T-cell (primary cell): Measurements from ENCODE around the gene ASPHD2. TPM values are rescaled to one million over a fixed set of nuclear protein-coding genes. Genes with fewer than 3 reads are reported as not detected.

Experiments used
- ATAC-seq, 4 experiments: fragments of 200-7000 bp in 3 of 4; fragments of 150-1000 bp in 1 of 4; cut with Tn5 transposase; replicated peaks in 1 of 4; 1 replicate in 3 of 4; 2 replicates in 1 of 4; pipeline ENCODE4 v1.10.0; 2021; ENCODE audit warnings: moderate library complexity in 3 of 4, mild to moderate bottlenecking in 2 of 4, moderate number of reproducible peaks in 1 of 4
- CTCF ChIA-PET, 2 donors: fragments of 300-600 bp; sonication (Branson Sonifier 250); formaldehyde crosslinking; loops; one replicate each; lab custom pipeline; 2022; ENCODE audit warnings: antibody characterized with exemption in 2 of 2; lab: Charles Lee
- POLR2A ChIA-PET, 2 donors: fragments of 300-600 bp; sonication (Branson Sonifier 250); formaldehyde crosslinking; loops; one replicate each; lab custom pipeline; 2022; ENCODE audit warnings: antibody characterized with exemption in 2 of 2; lab: Charles Lee
- DNase-seq, 35 experiments: peaks; one replicate each; pipeline versions ENCODE4 v3.0.0 to v3.0.0-alpha.2; 2013 to 2023
- H3K27ac ChIP-seq: one replicate; pipeline ENCODE4 v1.5.1; 2013; ENCODE audit warnings: low read length
- H3K27me3 ChIP-seq, 2 experiments: replicated peaks in 1 of 2; 1 replicate in 1 of 2; 2 replicates in 1 of 2; pipeline versions ENCODE4 v1.6.1 to v1.7.0; 2013; ENCODE audit warnings: low read length in 1 of 2, mixed read lengths in 1 of 2; ENCODE audit not compliant: control insufficient read depth in 2 of 2, insufficient read depth in 2 of 2; ENCODE audit errors: extremely low read depth in 1 of 2
- H3K36me3 ChIP-seq, 2 donors: 1 replicate in 1 of 2; 2 replicates in 1 of 2; pipeline versions ENCODE4 v1.6.1 to v1.7.0; 2013; ENCODE audit warnings: low read length in 1 of 2; ENCODE audit not compliant: control insufficient read depth in 2 of 2, insufficient read depth in 1 of 2; ENCODE audit errors: extremely low read depth in 1 of 2
- H3K4me1 ChIP-seq, 2 experiments: 1 replicate in 1 of 2; 2 replicates in 1 of 2; pipeline versions ENCODE4 v1.6.1 to v1.7.0; 2013; ENCODE audit warnings: low read length in 2 of 2, mixed read lengths in 1 of 2; ENCODE audit not compliant: insufficient read depth in 2 of 2, control insufficient read depth in 1 of 2; ENCODE audit errors: extremely low read depth in 1 of 2
- H3K4me3 ChIP-seq, 2 donors: 1 replicate in 1 of 2; 2 replicates in 1 of 2; pipeline versions ENCODE4 v1.5.1 to v1.7.0; 2013; ENCODE audit warnings: mild to moderate bottlenecking in 2 of 2, low read length in 1 of 2, moderate library complexity in 1 of 2; ENCODE audit not compliant: control insufficient read depth in 1 of 2; ENCODE audit errors: extremely low read depth in 1 of 2
- H3K9me3 ChIP-seq: 2 replicates; pipeline ENCODE4 v1.7.0; 2013
- H3K27ac Mint-ChIP-seq, 2 donors: one replicate each; pipeline ENCODE4 v1.8.0; 2020 to 2021; ENCODE audit warnings: mild to moderate bottlenecking in 2 of 2, mixed read lengths in 2 of 2
- H3K27me3 Mint-ChIP-seq, 2 donors: one replicate each; pipeline ENCODE4 v1.8.0; 2021 to 2022; ENCODE audit warnings: mixed read lengths in 2 of 2
- H3K36me3 Mint-ChIP-seq: one replicate; pipeline ENCODE4 v1.8.0; 2021; ENCODE audit warnings: mixed read lengths
- H3K4me1 Mint-ChIP-seq, 3 donors: one replicate each; pipeline ENCODE4 v1.8.0; 2020 to 2022; ENCODE audit warnings: mixed read lengths in 3 of 3, mild to moderate bottlenecking in 1 of 3
- H3K4me3 Mint-ChIP-seq, 3 donors: one replicate each; pipeline ENCODE4 v1.8.0; 2020 to 2022; ENCODE audit warnings: mild to moderate bottlenecking in 3 of 3, mixed read lengths in 3 of 3, moderate library complexity in 3 of 3
- H3K9me3 Mint-ChIP-seq, 3 donors: one replicate each; pipeline ENCODE4 v1.8.0; 2020 to 2022; ENCODE audit warnings: mixed read lengths in 3 of 3
- WGBS: methylation state at CpG from one replicate; pipeline ENCODE4 v1.1.5; 2013; ENCODE audit warnings: missing lambda C conversion rate; ENCODE audit not compliant: insufficient coverage; 5-methylcytosine and 5-hydroxymethylcytosine counted together
- total RNA-seq, 35 experiments: library from RNA in 6 of 35; stranded (reverse) in 6 of 35; fragments of 120-200 nt in 1 of 35; gene quantifications; one replicate each; pipeline versions ENCODE4 v1.2.1 to v1.2.4 and lab custom pipeline; 2013 to 2026

Gene ASPHD2
- total RNA-seq, 5 donors from 2014 or later (not counting 1 experiment from before 2014, with no cell fraction given): 1.9 to 5.3 (median 4.3) TPM

GRCh38 chr22:26439559-26439958 lies 10.5 kb downstream of the ASPHD2 start:
- ChIA-PET POLR2A (no interaction called here), CTCF (no interaction called here)
- Histone ChIP-seq H3K36me3 (peaks cover 0 to 13% of the 10 kb centered on the region in 2 donors), H3K27me3 (no peaks in the 10 kb centered on the region), H3K27ac (no peak overlapping the region), H3K9me3 (no peaks in the 10 kb centered on the region), H3K4me1 (peaks cover 0 to 10% of the 10 kb centered on the region in 2 experiments), H3K4me3 (no peak overlapping the region)
- H3K9me3 Mint-ChIP-seq: no peaks in the 10 kb centered on the region
- ATAC-seq: no peak
- no peaks in the 10 kb centered on the region for H3K27me3 Mint-ChIP-seq
- H3K4me3 Mint-ChIP-seq: no peak overlapping the region
- H3K27ac Mint-ChIP-seq: no peak overlapping the region
- H3K4me1 Mint-ChIP-seq: peaks cover 19 to 31% (median 22%) of the 10 kb centered on the region in 3 donors
- H3K36me3 Mint-ChIP-seq: peaks cover 15% of the 10 kb centered on the region
- DNase-seq: no peak
- 80% methylated on average over 2 of the region's 3 CpGs for WGBS

GRCh38 chr22:26442086-26442756 lies 13.2 kb downstream of the ASPHD2 start:
- no peak overlapping the region for H3K27ac ChIP-seq
- Mint-ChIP-seq H3K27ac (no peak overlapping the region), H3K9me3 (no peaks in the 10 kb centered on the region), H3K4me1 (peaks cover 2 to 9% (median 3%) of the 10 kb centered on the region in 3 donors), H3K4me3 (no peak overlapping the region), H3K36me3 (peaks cover 4% of the 10 kb centered on the region), H3K27me3 (no peaks in the 10 kb centered on the region)
- ChIA-PET CTCF (interaction anchor here in 1 of 2 donors (0.6 to 0.7 kb wide), 2 partner anchors 22 to 94 kb away, joined by 3 to 5 read pairs; no protein-coding TSS in a partner anchor), POLR2A (interaction anchor here (0.6 kb wide), 2 partner anchors 14 to 58 kb away, joined by 4 to 5 read pairs; no protein-coding TSS in a partner anchor)
- DNase-seq (no peak), ATAC-seq (no peak)
- no peaks in the 10 kb centered on the region for H3K9me3 ChIP-seq
- H3K4me3 ChIP-seq: no peak overlapping the region
- H3K27me3 ChIP-seq: no peaks in the 10 kb centered on the region
- no peaks in the 10 kb centered on the region for H3K4me1 ChIP-seq
- H3K36me3 ChIP-seq: peaks cover 3% of the 10 kb centered on the region in 2 donors
- WGBS: 92% methylated on average over 2 of the region's 4 CpGs

DNA sequence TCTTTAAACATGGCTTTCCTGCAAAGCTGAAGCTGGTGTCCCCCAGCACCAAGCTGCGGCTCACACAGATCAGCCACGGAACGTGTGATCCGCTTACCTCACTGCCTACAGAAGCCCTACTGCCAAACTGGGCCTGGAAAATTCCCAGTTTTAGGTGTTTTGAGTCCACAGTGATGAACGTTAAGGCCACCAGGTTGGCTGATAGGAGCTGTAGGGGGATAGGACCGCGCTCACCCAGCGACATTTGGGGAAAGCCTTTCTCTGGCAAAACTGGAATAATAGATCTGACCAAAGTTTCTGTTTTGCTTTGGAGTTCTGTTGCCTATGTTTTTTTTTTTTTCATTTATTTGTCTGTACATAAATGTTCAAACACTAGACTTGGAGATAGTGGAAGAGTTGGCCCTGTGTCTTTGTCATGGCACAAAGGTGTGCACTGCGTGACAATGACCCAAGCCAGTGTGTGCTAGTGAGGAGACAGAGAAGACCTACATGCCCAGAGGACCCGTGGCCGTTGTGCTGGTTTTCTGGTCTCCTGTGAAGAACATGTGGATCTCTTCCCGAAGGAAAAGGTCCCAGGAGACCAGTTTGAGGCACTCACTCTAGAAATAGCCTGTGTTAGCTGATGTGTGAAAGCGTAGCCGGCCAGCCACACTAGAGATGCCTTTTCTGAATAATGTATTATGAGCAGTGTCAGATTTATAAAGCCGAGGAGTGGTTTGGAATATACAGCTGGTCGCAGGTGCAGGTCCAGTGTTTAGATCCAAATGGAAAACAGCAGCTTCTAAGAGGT lies 15.0 kb downstream of the ASPHD2 start:
- Histone ChIP-seq H3K9me3 (no peaks in the 10 kb centered on the region), H3K27ac (no peak overlapping the region), H3K27me3 (no peaks in the 10 kb centered on the region), H3K4me3 (no peak overlapping the region), H3K36me3 (peaks cover 3 to 7% of the 10 kb centered on the region in 2 donors), H3K4me1 (no peaks in the 10 kb centered on the region)
- WGBS: 92% methylated on average over 16 of the region's 16 CpGs
- Mint-ChIP-seq H3K27me3 (no peaks in the 10 kb centered on the region), H3K9me3 (no peaks in the 10 kb centered on the region), H3K4me1 (no peaks in the 10 kb centered on the region), H3K4me3 (no peak overlapping the region), H3K36me3 (peaks cover 4% of the 10 kb centered on the region), H3K27ac (no peak overlapping the region)
- POLR2A ChIA-PET: interaction anchor here in 1 of 2 donors (0.6 kb wide), 1 partner anchor 223 kb away, joined by 9 read pairs; no protein-coding TSS in a partner anchor
- no peak for ATAC-seq
- no peak for DNase-seq
- CTCF ChIA-PET: no interaction called here

DNA sequence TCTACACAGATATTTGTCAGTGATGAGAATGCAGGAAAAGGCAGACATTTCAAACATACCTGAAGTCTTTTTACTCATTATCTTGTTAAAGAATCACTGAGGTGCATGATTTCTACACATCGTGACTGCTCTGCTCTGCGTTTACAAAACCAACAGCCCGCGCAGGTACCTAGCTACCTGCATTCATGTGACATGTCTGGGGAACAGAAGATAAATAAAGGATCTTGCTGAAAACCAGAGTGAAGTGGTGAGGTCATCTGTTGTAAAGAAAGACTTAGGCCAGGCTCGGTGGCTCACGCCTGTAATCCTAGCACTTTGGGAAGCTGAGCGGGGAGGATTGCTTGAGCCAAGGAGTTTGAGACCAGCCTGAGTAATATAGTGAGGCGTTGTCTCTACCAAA lies 15.7 kb downstream of the ASPHD2 start:
- Histone ChIP-seq H3K9me3 (no peaks in the 10 kb centered on the region), H3K4me1 (no peaks in the 10 kb centered on the region), H3K36me3 (peaks cover 3 to 7% of the 10 kb centered on the region in 2 donors), H3K4me3 (no peak overlapping the region), H3K27me3 (no peaks in the 10 kb centered on the region), H3K27ac (no peak overlapping the region)
- no peak for ATAC-seq
- ChIA-PET CTCF (no interaction called here), POLR2A (no interaction called here)
- H3K4me1 Mint-ChIP-seq: no peaks in the 10 kb centered on the region
- no peak overlapping the region for H3K4me3 Mint-ChIP-seq
- H3K36me3 Mint-ChIP-seq: peaks cover 4% of the 10 kb centered on the region
- no peak for DNase-seq
- no peaks in the 10 kb centered on the region for H3K9me3 Mint-ChIP-seq
- H3K27ac Mint-ChIP-seq: no peak overlapping the region
- no peaks in the 10 kb centered on the region for H3K27me3 Mint-ChIP-seq
- 100% methylated on average over 2 of the region's 8 CpGs for WGBS

GRCh38 chr22:26445577-26446275 lies 16.7 kb downstream of the ASPHD2 start:
- H3K9me3 Mint-ChIP-seq: no peaks in the 10 kb centered on the region
- ATAC-seq: no peak

GRCh38 chr22:26446808-26447515 lies 17.9 kb downstream of the ASPHD2 start:
- H3K9me3 ChIP-seq: no peaks in the 10 kb centered on the region
- ChIA-PET CTCF (no interaction called here), POLR2A (no interaction called here)
- H3K27me3 Mint-ChIP-seq: no peaks in the 10 kb centered on the region
- WGBS: 94% methylated on average over 7 of the region's 17 CpGs
- H3K9me3 Mint-ChIP-seq: no peaks in the 10 kb centered on the region
- H3K36me3 Mint-ChIP-seq: peaks cover 10% of the 10 kb centered on the region
- no peak overlapping the region for H3K4me3 Mint-ChIP-seq
- H3K27ac ChIP-seq: no peak overlapping the region
- ATAC-seq: no peak
- H3K4me1 Mint-ChIP-seq: no peaks in the 10 kb centered on the region
- H3K27me3 ChIP-seq: no peaks in the 10 kb centered on the region
- peaks cover 10 to 17% of the 10 kb centered on the region in 2 donors for H3K36me3 ChIP-seq
- no peak overlapping the region for H3K4me3 ChIP-seq
- DNase-seq: no peak
- H3K4me1 ChIP-seq: no peaks in the 10 kb centered on the region
- no peak overlapping the region for H3K27ac Mint-ChIP-seq

More at GRCh38 chr22:26445577-26446275, 16.7 kb downstream of the ASPHD2 start:
- no peak overlapping the region for H3K27ac Mint-ChIP-seq
- H3K9me3 ChIP-seq: no peaks in the 10 kb centered on the region
- H3K27ac ChIP-seq: no peak overlapping the region
- POLR2A ChIA-PET: no interaction called here
- no peaks in the 10 kb centered on the region for H3K27me3 ChIP-seq
- no peaks in the 10 kb centered on the region for H3K27me3 Mint-ChIP-seq
- no peaks in the 10 kb centered on the region for H3K4me1 Mint-ChIP-seq
- H3K36me3 Mint-ChIP-seq: peaks cover 4% of the 10 kb centered on the region
- no peak overlapping the region for H3K4me3 ChIP-seq
- 100% methylated on average over 4 of the region's 15 CpGs for WGBS
- DNase-seq: no peak
- H3K4me3 Mint-ChIP-seq: no peak overlapping the region
- no peaks in the 10 kb centered on the region for H3K4me1 ChIP-seq
- H3K36me3 ChIP-seq: peaks cover 7 to 10% of the 10 kb centered on the region in 2 donors
- CTCF ChIA-PET: no interaction called here
